SK-MEL-5 (cell line): Measurements from ENCODE around the gene SYNE3. TPM values are rescaled to one million over a fixed set of nuclear protein-coding genes. Genes with fewer than 3 reads are reported as not detected.

ENCODE experiments used
- DNase-seq: peaks from one replicate; pipeline ENCODE4 v3.0.0-alpha.2; 2016; ENCODE audit warnings: low read depth, low spot score
- in situ Hi-C: cut with HindIII; loops from 2 replicates; pipeline ENCODE4 v1.10.0; 2016; ENCODE audit warnings: low sequenced_read_pairs, high pct_unique_total_duplicates, low pct_unique_long_range_greater_than_20kb
- polyA plus RNA-seq, 2 experiments: library from polyadenylated mRNA; depleted of rRNA; stranded (reverse); fragments of >200 nt; gene quantifications; 2 replicates each; pipeline ENCODE4 v1.2.3, GENCODE V29; 2015
- total RNA-seq: library from RNA; depleted of rRNA; stranded (reverse); fragments of >200 nt; shearing (Covaris generic); gene quantifications from 2 replicates; pipeline ENCODE4 v1.2.3, GENCODE V29; 2014; rRNA removed

SYNE3 gene
- 1.3 and 1.6 TPM in 2 replicates for total RNA-seq
- 0.41 and 0.81 TPM in 2 replicates for polyA plus RNA-seq (2015; cell fraction: cytosol; rRNA removed)
- 1.5 and 2.6 TPM in 2 replicates for polyA plus RNA-seq (2015; cell fraction: nucleus; rRNA removed)

GRCh38 chr14:95516554-95517181, at the start of gene SYNE3:
Gene SYNE3, minus strand, starts transcription at chr14:95516650. Its CDS starts 40,829 bp downstream, at chr14:95475821.
- in situ Hi-C loops: no loop called here
- no peak for DNase-seq

- in situ Hi-C loops: loop anchor here (25.0 kb wide), 1 partner anchor 98 kb away; no protein-coding TSS in a partner anchor
- DNase-seq: no peak
These were observed 47.6 kb upstream of the SYNE3 start for GRCh38 chr14:95564060-95564459.

DNA sequence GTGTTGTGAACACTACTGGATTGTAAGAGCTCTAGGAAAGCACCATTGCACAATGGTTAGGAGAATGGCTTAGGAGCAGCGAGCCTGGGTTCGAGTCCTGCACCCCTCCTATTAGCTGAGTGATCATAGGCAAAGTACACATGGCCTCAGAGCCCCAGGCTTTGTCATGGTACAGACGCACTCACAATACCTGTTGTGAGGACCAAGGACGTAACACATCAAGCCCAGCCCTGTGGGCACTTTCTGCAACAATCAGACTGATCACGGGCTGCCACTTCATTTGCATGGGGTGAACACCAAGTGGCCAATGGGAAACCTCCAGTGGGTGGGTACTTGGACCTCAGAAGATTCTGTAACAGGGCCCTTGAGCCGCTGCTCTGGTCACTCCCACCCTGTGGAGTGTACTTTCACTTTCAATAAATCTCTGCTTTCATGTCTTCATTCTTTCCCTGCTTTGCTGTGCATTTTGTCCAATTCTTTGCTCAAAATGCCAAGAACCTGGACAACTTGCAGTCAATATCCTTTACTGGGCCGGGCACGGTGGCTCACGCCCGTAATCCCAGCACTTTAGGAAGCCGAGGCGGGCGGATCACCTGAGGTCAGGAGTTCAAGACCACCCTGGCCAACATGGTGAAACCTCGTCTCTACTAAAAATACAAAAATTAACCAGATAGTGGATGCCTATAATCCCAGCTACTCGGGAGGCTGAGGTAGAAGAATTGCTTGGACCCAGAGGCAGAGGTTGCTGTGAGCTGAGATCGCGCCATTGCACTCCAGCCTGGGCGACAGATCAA, 46.6 kb upstream of the SYNE3 start:
- DNase-seq: peak; percentile 27
- in situ Hi-C loops: loop anchor here (25.0 kb wide), 1 partner anchor 99 kb away; no protein-coding TSS in a partner anchor

GRCh38 chr14:95561001-95561412, 44.6 kb upstream of the SYNE3 start:
- in situ Hi-C loops: loop anchor here (25.0 kb wide), 1 partner anchor 101 kb away; no protein-coding TSS in a partner anchor
- peak; percentile 88 for DNase-seq

- in situ Hi-C loops: loop anchor here (25.0 kb wide), 1 partner anchor 103 kb away; no protein-coding TSS in a partner anchor
- no peak for DNase-seq
These were observed 42.8 kb upstream of the SYNE3 start for GRCh38 chr14:95559203-95559602.

DNA sequence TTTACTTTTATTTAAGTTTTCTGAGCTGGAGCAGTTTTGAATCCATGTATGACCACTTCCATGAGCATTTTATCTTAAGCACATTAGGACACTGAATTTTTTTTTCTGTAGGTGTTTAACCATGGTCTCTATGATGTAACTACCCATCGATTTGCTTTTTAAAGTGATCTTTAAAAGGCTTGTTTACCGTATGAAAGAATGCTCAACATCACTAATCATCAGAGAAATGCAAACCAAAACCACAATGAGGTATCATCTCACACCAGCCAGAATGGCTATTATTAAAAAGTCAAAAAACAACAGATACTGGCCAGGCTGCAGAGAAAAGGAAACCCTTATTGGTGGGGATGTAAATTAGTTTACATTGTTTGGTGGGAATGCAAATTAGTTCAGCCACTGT, 41.4 kb upstream of the SYNE3 start:
- no peak for DNase-seq
- in situ Hi-C loops: loop anchor here (25.0 kb wide), 1 partner anchor 104 kb away; no protein-coding TSS in a partner anchor

DNA sequence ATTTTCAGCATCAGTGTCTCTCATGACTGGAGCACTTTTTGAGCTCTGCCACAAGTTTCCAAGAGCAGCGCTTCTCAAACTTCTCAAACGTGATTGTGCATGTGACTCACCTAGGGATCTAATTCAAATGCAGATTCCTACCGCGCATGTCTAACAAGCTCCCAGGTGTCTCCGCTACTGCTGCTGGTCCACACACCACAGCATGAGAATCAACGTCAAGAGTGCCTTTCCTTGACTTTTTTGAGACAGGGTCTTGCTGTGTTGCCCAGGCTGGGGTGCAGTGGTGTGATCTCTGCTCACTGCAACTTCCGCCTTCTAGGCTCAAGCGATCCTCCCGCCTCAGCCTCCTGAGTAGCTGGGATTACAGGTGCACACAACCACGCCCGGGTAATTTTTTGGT, 40.8 kb upstream of the SYNE3 start:
- DNase-seq: no peak
- in situ Hi-C loops: loop anchor here (25.0 kb wide), 1 partner anchor 105 kb away; no protein-coding TSS in a partner anchor

DNA sequence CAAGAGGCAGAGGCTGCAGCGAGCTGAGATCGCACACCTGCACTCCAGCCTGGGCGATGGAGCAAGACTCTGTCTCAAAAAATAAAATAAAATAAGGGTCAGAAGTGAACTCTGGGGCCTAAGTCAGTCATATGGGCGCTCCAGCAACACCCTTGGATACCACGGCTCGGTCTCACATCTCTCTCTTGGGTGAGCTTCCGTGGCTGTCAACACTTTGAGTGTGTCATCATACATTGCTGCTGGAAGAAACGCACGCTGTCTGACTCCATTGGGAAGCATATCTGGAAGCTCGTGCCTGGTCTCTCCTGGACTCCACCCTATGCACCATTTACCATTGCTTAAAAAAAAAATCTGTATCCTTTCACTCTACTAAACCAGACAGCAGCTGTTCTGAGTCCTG, 38.6 kb upstream of the SYNE3 start:
- in situ Hi-C loops: loop anchor here (25.0 kb wide), 1 partner anchor 107 kb away; no protein-coding TSS in a partner anchor
- no peak for DNase-seq

DNA sequence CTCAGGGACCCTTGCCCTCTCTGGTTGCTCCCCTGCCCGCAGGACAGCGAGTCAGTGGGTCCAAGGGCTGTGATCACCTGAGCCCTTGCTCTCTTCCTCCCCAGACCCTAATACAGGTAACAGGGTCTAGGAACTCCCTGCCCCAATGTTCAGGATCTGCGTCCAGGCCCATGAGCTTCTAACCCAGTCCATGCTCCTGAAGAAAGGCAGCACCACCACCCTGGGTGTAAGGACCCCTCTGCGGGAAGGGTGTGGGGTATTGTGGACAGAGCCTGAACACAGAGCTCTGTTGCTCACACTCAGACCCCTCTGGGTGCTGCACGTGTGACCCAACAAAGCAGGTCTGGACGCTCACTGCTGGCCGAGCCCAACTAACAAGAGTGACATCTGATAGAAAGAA, 36.7 kb upstream of the SYNE3 start:
- no peak for DNase-seq
- in situ Hi-C loops: loop anchor here (25.0 kb wide), 1 partner anchor 109 kb away; no protein-coding TSS in a partner anchor

DNA sequence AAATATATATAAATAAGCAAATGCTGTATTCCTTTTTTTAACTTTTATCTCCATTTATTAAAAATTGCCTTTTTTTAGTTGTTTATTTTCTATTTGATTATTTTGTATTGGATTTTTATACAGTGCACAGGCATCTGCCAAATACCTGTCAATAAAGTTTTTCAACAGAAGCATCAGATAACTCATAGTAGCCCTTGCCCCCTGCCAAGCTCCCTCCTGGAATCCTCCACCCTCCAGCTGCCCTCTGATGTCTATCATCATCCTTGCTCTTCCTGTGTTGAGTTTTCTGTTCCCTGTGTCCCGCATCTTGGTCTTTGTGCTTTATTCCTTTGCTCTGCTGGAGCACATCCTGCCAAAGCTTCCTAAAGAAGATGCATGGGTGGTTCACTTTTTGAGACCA, 35.0 kb upstream of the SYNE3 start:
- no peak for DNase-seq
- in situ Hi-C loops: loop anchor here (25.0 kb wide), 1 partner anchor 111 kb away; no protein-coding TSS in a partner anchor

DNA sequence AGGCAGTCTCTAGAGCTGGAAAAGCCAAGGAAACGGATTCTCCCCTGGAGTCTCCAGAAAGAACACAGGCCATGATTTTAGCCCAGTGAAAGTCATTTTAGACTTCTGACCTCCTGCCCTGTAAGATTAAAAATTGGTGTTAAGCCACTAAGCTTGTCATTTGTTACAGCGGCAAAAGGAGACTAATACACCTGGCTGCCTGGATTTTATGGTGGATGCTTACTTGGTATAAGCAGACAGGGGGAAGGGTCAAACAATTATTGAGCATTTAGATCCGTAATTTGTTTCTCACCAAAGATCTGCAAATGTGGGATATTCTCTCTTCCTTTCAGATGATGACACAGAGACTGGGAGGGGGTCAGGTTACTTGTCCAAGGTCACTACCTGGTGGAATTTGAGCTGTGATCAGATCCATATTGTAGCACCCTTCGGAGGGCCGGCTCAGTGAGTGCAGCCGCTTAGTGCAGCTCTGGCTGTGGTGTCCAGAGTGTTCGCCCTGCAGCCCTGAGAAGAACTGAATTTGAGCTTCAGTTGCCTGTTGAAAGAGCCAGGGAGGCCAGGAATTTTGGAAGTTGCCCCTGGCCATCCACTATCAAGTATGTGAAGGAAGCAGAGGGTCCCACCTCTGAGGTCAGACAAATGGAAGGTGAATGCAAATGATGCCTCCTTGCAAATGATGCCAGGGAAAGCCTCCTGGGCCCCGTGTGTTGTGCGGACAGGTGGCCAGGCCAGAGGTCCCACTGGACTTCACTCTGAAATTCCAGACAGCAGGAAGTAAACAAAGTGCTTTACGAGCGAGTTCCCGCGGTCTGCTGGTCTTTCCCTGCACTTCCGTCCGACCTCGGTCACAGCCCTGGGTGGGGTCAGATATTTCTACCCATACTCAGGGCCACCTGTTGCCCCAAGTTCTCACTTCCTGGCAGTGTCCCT, 33.5 kb upstream of the SYNE3 start:
- no peak for DNase-seq
- in situ Hi-C loops: loop anchor here (25.0 kb wide), 1 partner anchor 112 kb away; no protein-coding TSS in a partner anchor

DNA sequence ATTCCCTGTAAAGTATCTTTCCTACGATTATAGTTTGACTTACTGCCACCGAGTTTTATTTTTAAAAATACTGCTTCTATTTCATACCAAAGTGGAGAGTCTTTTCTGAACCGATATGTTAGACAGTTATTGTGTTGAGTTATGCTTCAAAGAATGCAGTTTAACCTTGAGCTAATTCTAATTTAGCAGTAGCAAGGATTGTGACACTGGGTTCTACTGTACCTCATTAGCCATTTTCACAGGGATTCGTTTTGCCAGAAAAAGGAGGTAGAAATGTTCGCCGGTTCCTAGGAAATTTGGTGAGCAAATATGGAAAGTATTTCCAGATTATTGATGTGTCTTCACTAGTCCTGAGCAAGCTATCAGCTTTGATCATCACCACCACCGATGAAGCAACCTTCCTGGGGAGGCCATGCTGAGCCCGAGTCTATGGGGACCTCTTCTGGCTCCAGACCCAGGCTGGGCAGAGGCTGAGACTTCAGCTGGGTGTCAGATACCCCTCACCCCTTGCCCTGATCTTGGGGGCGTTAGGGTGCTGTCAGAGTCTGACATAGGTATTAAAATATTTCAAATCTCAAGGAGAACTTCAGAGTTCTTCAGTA, 32.0 kb upstream of the SYNE3 start:
- in situ Hi-C loops: no loop called here
- no peak for DNase-seq

- in situ Hi-C loops: no loop called here
- DNase-seq: peak; percentile 65
These were observed 31.3 kb upstream of the SYNE3 start for GRCh38 chr14:95547626-95548327.

DNA sequence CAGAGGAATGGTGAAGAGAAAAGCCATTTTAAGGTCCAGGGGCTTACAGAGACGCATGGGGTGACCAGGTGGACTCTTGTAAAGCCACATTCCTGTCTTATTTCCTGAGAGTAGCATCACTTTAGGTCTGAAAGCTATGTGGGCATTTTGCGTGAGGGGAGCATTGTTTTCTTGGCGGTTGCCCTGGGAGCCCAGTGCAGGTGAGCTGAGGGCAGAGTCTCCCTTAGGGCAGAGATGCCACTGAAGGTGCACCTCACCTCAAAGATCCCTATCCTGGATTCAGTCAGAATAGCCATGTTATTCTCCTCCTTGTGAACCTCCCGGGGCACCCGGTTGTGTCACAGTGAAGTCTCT, 30.8 kb upstream of the SYNE3 start:
- DNase-seq: no peak
- in situ Hi-C loops: no loop called here

DNA sequence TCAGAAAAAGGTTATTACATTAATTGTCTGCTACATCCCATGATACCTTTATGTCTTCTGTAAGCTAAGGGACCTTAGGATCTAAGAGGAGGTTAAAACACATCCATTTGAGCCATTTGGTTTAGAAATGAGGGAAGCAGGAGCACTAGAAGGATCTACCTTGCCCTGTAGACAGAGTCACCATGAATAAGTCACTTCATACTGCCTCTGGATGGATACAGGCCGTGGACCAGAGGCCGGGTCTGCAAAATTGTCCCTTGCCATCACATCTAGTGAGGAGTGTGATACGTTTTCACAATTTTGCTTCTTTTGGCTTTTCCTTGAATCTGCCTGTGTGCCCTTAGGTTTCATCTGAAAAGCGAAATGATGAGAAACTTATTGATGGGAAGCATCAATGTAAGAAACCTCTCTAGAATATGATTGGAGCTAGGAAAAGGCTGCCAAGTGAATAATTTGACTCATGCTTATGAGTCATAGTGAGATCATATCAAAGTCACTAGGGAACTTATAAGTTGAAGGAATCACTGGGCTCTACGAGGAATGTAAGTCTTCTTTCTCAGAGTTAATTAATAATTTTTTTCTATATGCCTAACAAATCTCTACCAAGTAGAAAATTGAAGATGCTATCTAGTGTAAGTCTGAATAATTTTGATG, 29.2 kb upstream of the SYNE3 start:
- in situ Hi-C loops: no loop called here

DNA sequence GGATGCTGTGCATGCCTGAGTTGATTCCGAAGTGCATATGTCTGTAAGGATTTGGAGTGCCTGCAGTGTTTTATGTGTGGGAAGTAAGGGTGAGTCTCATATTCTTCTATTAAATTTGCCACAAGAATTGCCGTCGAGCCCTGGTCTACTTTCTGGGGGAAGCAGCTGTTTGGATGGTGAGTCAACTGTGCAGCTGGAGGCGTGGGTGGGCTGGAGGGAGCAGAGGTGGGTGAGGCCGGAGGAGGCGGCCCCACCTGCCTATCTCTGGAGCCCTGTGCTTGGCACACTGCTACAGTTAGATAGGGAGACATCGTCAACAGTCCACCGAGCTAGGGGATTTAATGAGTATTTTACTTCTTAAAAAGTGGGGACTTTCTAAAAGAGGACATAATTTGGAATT, 28.1 kb upstream of the SYNE3 start:
- in situ Hi-C loops: no loop called here
- no peak for DNase-seq

More for the DNA sequence above, 29.2 kb upstream of the SYNE3 start:
- peak; percentile 46 for DNase-seq
